Mucosa of gallbladder (tissue), 1 donor: ENCODE data around the gene RGS5. TPM values are rescaled to one million over a fixed set of nuclear protein-coding genes. Genes with fewer than 3 reads are reported as not detected.

Experiments
- DNase-seq: peaks from one replicate; pipeline ENCODE4 v3.0.0-alpha.2; 2020; ENCODE audit warnings: low spot score
- total RNA-seq: library from RNA; stranded (reverse); gene quantifications from one replicate; pipeline ENCODE4 v1.2.1, GENCODE V29; 2021
- donor health status: DM: no; HTN: no; CAD: no.

The RGS5 gene
- total RNA-seq, 1 donor from 2014 or later: 167 TPM

DNA sequence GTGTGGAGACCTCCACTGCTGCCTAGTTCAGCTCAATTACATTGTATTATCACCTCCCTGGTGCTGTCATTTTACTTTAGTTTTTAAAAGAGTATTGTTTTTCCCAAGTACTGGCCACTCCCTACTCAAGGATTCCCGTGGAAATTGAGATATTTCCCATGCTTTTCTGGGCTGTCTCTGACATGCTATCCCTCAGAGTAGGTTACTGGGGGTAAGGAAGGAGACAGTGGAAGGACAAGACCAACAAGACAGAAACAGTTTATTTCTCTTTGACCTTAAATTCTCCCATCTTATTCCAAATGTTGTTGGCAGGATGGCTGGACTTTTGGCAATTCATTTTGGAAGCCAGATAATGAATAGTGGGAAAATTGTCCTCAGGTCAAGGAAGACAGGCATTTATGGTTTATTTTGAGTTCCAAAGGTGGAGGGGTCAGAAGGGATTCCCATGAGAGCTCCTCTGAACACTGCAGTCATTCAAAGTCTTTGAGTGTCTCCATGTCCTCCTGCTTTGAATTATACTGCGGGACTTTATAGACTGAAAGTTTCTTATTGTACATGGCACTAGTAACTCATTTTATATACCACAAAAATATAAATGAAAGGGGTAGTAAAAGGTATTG, 20.3 kb downstream of the RGS5 start:
- no peak for DNase-seq

DNA sequence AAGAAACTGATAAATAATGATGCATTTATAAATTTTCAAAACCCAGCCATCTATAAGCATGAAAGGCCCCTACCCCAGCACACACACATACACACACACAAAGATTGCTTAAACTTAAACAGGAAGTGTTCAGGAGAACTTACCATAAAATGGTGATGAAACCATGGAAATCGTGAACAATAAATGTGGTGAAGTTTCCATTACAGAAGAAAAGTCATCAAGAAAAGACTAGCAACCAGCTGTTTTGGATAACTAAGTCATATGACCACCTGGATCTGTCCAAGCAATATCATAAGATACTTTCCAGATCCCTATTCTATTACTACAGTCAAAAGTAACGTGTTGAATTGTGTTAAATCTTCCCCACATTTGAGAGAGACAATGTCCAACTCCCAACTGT, 24.1 kb downstream of the RGS5 start:
- no peak for DNase-seq

DNA sequence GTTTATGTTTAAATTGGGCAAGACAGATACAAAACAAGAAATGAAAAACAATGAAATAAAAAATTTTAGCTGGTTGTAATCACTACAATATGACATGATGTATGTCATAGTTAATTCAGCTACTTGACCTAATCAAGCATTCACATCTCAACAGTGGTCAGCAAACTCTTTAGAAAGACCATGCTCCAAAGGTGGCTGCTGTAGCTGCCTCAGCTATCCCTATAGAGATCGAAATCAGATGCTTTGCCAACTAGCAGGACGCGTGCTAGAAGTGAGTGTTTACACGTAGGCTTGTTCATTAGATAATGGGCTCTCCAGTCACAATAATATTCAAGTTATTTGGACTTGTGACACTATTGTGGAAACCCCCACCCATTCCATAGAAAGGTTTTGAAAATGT, 25.9 kb downstream of the RGS5 start:
- DNase-seq: no peak

DNA sequence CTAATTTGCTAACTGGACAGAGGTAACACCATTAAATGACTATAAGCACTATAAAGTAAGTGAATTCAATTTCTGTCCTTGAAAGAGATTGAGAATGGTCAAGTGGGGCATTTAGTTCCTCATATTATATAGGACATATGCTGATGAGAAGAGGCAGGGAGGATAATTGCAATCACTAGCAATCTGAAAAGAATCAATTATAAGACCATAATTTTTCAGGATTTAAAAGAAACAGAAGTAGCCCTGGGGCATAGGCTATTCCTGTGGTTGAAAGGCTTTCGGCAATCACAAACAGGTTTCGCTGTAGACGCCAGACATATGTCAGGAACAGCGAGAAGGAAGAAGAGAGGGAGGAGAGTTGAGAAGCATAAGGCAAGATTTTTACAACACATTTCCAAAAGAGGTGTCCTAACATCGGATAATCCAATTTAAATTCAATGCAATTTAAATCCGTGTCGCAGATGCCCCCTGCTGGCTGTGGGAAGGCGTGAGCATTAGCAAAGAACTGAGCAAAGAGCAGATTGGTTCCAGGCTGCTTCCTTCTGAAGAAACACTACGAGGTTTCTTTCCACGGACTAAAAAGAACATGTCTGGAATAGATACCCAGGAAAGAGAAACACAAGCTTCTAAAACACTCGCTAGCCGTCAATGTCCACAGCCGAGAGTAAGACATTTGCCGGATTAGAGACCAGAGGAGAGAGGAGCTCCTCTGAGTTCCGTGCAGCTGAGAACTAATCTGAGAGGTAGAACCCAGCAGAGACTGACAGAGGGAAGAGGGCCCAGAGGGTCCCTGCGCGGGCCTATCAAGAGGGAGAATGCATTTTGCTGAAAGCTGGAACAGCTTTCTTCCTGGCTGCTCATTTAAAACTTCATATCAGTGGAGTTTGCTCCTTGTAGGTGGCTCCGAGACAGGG, 27.9 kb downstream of the RGS5 start:
- DNase-seq: peak; percentile 58

DNA sequence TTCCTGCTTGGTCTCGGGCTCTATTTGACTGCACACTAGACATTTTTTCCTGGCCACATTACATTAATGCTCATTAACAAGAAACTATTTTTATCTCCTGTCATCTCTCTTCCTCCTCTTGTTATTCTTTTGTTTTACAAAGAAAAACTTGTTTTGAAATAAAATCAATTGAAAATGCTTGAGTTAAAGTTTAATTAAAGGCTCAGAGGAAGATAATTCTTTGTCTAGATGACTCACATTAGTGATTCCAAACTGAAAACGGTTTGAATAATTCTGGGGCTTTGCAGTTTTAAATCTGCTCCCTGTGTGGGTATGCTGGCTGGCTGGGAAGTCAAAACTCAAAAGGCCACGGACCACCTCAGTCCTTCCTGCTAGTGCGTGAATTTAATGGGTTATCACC, 29.6 kb downstream of the RGS5 start:
- DNase-seq: no peak

DNA sequence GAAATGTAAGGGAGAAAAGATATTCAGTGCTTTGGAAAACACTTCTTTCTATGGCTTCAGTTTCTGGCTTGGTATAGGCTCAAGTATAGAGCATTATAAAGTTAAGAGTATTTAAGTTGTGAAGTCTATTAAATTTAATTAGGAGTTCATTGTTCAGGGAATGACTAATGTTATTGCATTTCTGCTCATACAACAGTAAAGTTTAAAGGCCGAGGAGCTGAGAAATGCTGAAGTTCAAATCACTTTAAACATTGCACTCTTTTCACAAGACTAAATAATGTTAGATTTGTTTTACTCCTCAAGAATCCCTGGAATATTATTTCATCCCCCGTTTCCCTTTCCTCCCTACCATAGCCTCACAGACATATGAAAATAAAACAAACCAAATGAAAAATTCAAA, 30.1 kb downstream of the RGS5 start:
- no peak for DNase-seq

DNA sequence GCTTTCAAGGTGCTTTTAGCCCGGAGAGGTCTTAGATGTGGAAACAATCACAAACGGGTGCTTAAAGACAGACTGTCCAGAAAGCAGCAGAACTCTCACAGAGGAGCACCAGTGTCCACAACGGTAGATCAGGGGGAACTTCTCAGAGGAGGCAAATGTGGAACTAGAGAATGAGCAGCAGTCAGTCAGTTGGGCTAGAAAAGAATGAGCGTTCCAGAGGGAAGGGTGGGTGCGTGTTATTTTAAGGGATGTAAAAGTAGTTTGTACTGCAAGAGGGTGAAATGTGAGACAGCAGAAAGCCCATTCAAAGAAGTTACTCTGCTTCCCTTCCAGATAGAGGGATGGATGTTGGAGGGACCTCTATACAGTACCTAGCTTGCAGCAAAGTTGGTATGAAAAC, 30.9 kb downstream of the RGS5 start:
- no peak for DNase-seq

DNA sequence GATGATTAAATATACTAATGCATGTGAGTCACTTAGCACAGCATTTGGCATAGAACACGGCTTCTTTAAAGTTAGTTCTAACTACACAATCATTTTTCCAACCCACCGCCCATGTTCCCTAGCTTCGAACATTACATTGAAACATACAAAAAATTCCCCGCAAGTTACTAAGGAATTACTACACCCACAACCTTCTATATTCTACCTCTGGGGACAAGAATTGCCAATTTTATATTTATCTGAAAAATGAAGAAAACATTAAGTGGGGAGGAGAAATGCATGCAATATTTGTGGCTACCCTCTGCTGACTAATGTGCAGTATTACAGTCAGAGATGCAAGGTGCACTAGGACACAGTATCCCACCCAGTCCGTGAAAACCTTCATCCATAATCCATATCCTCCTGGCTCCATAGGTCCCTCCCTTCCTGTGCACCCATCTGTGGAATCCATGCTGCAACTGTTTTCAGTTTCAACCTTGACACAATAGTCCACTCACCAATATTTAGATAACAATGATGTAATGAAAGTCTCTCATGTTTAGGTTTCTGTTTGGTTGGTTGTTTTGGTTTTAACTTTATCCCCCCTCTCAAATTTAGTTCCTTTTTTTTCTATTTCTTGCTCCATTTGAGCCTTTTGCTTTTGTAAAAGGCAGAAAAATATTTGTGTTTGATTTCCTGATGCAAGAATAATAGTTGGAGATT, 31.6 kb downstream of the RGS5 start:
- no peak for DNase-seq

DNA sequence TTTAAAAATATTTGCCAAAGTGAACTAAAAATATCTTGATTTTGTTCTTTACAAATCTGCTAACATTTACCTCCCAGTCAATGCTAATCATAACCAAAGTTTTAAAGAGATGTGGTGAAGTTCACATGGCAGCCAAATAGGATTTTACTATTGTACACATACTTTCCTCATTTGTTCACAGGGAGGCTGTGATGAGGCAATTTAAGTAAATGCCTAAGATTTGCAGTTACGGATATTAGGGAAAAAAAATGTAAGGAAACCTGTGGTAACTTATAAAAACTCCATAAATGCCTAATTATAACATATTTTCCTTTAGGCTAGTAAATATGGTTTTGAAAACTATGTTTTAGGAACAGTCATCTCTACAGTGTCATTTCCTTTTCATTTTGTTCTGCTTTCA, 32.4 kb downstream of the RGS5 start:
- DNase-seq: no peak

DNA sequence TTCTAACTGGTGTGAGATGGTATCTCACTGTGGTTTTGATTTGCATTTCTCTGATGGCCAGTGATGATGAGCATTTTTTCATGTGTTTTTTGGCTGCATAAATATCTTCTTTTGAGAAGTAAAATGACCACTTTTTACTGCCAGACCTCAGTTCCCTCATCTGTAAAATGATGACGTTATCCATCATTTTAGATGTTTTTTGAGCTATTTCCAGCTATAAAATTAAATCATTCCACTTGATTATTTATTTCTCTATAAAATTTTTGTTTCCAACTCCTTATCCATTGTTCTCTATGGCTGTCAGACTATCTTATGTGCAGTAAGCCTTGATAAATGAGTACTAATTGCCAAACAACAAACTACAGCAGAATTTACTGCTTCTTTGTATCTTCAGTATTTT, 33.2 kb downstream of the RGS5 start:
- DNase-seq: no peak

DNA sequence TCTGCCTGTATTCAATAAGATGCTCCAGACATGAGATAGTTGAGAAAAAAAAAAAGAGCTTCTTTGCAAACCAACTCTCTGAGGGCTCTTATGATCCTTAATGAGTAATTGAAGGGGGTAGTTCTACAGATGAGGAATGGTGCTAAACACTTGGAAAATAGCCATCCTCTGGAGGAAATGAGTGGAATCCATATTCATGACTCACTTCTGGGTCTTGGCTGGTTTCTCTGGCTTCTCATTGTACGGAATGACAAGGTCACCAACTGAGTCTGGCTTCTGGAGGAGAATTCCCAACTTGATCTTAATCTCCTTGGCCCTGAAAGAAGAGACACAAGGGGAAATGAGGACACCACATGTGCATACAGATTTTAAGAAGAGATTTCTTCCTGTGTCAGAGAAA, 34.7 kb downstream of the RGS5 start:
- DNase-seq: peak; percentile 28

DNA sequence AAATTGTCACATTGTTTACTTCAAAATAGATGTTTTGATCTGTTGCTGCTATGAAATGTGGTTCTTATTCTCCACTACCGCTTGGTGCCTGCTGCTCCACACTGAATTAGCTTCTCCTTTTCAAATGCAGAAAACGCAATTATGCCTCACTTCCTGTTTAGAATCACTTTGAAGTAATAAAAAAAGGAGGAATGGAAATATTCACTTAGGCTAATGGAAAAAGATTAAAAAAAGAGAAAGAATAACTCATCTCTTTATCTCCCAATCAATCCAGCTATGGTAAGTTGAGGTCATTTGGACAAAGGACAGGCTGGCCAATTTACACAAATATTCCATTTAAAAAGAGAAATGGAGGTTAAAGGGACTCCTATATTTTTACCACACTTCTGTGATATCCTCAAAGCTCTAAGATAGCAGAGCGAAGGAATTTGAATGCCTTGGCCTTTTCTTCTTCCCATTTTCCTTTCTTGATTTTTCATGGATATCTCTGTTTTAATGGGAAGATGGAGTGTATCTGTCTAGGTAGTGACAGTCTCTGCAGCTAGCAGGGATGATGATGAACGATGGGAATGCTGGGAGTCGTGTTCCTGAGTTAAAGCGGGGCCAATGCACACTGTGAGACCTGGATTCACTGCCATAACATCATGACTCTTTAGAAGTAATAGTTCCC, 35.7 kb downstream of the RGS5 start:
- no peak for DNase-seq

DNA sequence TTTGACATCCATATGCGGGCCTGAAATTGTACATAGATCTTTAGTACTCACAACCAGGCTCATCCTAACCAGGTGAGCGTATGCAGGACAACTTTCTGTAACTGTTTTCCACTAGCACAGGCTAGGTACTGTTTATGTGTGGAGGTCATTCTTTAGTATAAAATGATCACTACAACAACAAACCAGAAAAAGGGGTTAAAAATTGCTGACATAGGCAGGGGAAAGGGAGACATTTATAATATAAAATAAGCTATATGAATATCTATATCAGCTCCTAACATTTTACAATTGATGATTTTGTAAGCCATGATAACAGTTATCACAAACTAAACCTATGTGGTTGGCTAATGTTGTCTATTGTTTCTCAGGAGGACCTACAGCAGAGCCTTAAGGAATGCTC, 37.6 kb downstream of the RGS5 start:
- DNase-seq: no peak

DNA sequence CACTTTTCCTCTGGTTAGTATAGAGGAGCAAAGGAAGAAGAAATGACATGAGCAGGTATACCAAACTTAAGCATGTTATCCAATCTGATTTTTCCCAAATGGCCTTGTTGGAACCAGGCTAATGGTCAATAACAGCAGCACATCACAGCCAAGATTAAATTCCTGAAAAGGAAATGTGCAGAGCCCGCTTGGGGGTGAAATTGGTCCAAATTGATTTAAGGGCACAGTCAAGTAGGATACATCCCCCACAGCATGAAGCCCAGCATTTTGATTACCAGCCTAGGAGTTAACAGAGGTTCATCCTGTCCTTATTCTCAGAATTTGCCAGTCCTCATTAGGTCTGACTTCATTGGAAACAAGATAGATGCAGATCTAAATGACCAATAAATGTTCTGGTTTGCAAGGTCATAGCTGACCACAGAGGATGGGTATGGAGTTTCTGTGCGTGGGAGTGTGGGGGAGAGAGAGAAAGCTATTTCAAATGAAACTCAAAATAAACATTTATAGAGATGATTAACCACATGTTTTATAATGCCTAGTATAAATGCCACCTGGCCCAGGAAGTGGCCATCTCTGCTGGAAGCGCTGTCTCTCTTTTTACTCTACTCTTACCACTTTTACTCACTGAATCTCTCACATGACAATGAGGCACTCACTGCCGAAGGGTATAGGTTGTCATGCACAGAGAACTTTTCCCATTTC, 38.7 kb downstream of the RGS5 start:
- DNase-seq: no peak

DNA sequence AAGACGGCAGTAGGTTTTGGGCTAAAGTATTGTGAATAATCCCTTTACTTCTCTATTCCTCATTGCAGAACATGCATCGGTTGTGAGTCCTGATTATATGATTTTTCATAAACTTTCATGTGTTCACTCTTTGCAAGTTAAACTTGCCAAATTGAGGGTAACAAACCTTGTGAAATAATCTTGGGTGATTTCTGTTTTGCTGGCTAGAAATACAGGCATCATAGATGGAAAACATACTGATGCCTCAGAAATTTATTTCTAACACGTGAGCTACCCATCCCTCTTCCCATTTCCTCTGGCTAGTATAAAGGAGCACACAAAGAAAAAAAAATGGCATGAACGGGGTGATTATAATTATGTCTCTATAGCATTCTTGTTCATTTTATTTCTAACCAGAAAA, 39.6 kb downstream of the RGS5 start:
- DNase-seq: no peak

DNA sequence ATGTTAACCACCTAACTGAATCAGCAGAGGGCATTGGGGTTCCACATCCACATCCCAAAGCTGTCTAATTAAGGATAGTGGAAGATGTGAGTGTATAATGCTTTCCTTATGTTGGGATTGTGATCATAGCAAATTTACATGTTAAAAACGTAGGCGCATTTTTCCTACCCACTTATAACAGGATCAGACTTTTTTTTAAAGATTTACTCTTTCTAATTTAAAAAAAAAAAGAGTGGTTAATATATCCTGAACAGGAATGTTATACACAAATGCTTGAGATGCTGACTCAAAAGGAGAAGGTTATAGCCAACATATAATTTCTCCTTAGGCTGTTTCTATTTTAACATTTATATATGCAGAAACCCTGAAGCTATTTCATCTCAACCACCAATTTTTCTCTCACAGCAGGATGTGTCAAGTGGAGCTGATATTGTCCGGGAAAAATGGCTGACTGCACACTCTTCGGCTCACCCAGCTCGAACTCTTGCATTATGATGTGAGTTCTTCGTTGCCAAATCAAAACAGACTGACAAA, 40.3 kb downstream of the RGS5 start:
- DNase-seq: no peak

DNA sequence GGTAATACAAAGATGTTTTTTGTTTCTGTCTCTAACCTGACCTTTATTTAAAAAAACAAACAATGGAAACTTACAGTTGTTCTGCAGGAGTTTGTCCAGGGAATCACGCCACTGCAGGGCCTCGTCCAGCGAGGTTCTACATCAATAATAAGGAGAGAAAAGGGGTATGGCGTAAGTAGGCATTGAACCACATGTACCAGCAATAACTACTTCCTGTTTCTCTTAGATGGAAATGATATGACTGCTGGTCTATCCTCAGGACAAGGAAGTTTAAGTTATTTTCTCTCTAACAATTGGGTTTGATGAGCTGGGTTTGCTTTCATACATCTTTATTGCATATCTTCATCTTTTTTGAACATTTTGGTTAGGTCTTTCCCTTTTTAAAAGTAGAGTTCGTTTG, 40.9 kb downstream of the RGS5 start:
- DNase-seq: no peak

DNA sequence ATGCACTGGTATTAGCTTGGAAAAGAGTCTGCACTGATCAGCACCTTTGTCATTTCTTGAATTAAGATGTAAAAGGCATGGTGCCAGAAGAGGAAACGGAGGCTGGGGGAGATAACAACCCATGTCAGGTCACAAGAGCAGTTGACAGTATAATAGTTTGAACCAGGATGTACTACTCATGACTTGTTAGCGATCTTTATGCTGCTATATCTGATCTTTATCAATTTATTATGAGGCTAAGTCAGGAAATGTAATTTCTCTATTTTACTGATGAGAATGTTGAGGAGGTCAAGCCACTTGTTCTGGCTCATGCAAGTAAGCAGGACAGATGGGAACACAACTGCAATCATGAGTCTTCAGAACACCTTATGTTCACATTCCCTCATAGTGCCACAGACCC, 41.4 kb downstream of the RGS5 start:
- DNase-seq: no peak

DNA sequence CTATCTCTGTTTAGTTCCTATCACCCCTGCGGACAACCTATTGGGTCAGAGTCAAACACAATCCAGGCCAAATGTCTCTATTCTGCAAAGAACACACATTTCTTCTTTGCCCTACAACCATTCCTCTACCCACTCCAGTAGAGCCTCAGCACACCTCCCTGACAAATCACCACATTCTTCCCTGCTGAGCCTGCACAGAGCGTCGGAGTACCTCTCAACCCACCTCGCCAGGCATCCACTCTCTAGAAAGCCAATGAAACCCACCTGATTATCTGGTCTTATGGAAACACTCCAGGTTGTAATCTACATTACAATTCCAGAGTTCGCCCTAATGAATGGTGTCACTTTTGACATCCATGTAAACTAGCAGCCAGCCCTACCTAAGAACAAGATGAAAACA, 47.1 kb downstream of the RGS5 start:
- DNase-seq: no peak

DNA sequence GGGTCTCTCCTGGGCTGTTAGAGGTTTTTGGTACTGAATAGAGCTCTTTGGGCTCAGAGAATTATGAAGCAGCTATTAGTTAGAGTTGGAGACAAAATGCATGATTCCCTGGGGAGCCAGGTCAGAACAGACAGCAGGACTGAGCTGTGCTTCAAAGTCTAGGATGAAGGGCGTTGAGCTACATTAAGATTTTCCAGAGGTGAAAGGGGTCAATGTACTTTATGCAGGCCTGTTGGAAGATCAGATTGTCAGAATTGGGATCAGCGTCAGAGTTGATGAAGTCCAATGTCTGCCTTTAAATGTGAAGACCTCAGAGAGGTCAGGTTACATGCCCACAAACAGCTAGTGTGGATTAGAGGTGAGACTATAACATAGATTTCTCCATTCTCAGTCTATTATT, 53.8 kb downstream of the RGS5 start:
- DNase-seq: no peak

DNA sequence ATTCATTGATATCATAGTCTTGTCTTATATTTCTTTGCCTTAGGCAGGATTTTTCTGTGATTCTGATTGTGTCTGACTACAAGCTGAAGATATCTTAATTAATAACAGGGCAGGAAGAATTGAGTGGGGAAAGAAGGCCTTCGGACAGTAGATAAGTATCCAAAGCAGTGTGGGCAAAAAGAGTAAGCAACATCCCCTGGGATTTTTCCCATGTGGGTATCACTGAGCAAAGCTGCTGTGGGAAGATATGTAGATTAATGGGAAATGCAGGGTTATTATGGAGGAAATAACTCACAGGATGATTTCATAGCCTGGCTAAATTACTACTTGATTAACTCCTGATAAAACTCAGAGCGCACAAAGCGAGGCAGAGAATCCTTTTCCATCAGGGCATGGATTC, 55.7 kb downstream of the RGS5 start:
- DNase-seq: no peak
